ENCODE measurements around the gene IQCH.

IQCH gene

GRCh38 chr15:67396114-67396513, 141.5 kb downstream of the IQCH start:
- H3K27ac ChIP-seq: no peak overlapping the region
- no peak for TF ChIP-seq CTCF (IDR thresholded peaks at IDR 0.05; ENCODE audit: low read depth, low read length)
- H3K9me3 ChIP-seq (ENCODE audit: severe bottlenecking): no peaks in the 10 kb centered on the region
- no peak for DNase-seq
- H3K36me3 ChIP-seq: no peaks in the 10 kb centered on the region
- no peak overlapping the region for H3K4me3 ChIP-seq (ENCODE audit: low read depth, low read length)
- H3K27me3 ChIP-seq (ENCODE audit: insufficient read depth, low read depth, severe bottlenecking): no peaks in the 10 kb centered on the region

- no peak for TF ChIP-seq CTCF (IDR thresholded peaks at IDR 0.05; ENCODE audit: low read depth, low read length)
Observed at GRCh38 chr15:67397139-67397538, 142.6 kb downstream of the IQCH start.

GRCh38 chr15:67399925-67400324, 145.3 kb downstream of the IQCH start:
- H3K9me3 ChIP-seq (ENCODE audit: severe bottlenecking): no peaks in the 10 kb centered on the region
- no peak overlapping the region for H3K27ac ChIP-seq
- no peaks in the 10 kb centered on the region for H3K36me3 ChIP-seq
- TF ChIP-seq CTCF (IDR thresholded peaks at IDR 0.05; ENCODE audit: low read depth, low read length): no peak
- DNase-seq: no peak
- H3K27me3 ChIP-seq (ENCODE audit: insufficient read depth, low read depth, severe bottlenecking): no peaks in the 10 kb centered on the region
- H3K4me3 ChIP-seq (ENCODE audit: low read depth, low read length): no peak overlapping the region

More at GRCh38 chr15:67397139-67397538, 142.6 kb downstream of the IQCH start:
- no peak overlapping the region for H3K4me3 ChIP-seq (ENCODE audit: low read depth, low read length)
- no peaks in the 10 kb centered on the region for H3K27me3 ChIP-seq (ENCODE audit: insufficient read depth, low read depth, severe bottlenecking)
- H3K27ac ChIP-seq: no peak overlapping the region
- no peaks in the 10 kb centered on the region for H3K9me3 ChIP-seq (ENCODE audit: severe bottlenecking)
- no peak for DNase-seq
- no peaks in the 10 kb centered on the region for H3K36me3 ChIP-seq

GRCh38 chr15:67400890-67401289, 146.3 kb downstream of the IQCH start:
- H3K9me3 ChIP-seq (ENCODE audit: severe bottlenecking): no peaks in the 10 kb centered on the region
- no peaks in the 10 kb centered on the region for H3K27me3 ChIP-seq (ENCODE audit: insufficient read depth, low read depth, severe bottlenecking)

GRCh38 chr15:67401336-67401735, 146.8 kb downstream of the IQCH start:
- H3K4me3 ChIP-seq (ENCODE audit: low read depth, low read length): no peak overlapping the region
- DNase-seq: no peak
- no peaks in the 10 kb centered on the region for H3K36me3 ChIP-seq
- no peaks in the 10 kb centered on the region for H3K9me3 ChIP-seq (ENCODE audit: severe bottlenecking)
- no peaks in the 10 kb centered on the region for H3K27me3 ChIP-seq (ENCODE audit: insufficient read depth, low read depth, severe bottlenecking)
- TF ChIP-seq CTCF (IDR thresholded peaks at IDR 0.05; ENCODE audit: low read depth, low read length): no peak
- H3K27ac ChIP-seq: no peak overlapping the region

More at GRCh38 chr15:67400890-67401289, 146.3 kb downstream of the IQCH start:
- Histone ChIP-seq H3K36me3 (no peaks in the 10 kb centered on the region), H3K4me3 (ENCODE audit: low read depth, low read length) (no peak overlapping the region), H3K27ac (no peak overlapping the region)
- no peak for DNase-seq
- no peak for TF ChIP-seq CTCF (IDR thresholded peaks at IDR 0.05; ENCODE audit: low read depth, low read length)

- no peaks in the 10 kb centered on the region for H3K36me3 ChIP-seq
- no peak for TF ChIP-seq CTCF (IDR thresholded peaks at IDR 0.05; ENCODE audit: low read depth, low read length)
- H3K9me3 ChIP-seq (ENCODE audit: severe bottlenecking): no peaks in the 10 kb centered on the region
- H3K4me3 ChIP-seq (ENCODE audit: low read depth, low read length): no peak overlapping the region
- DNase-seq: no peak
- H3K27me3 ChIP-seq (ENCODE audit: insufficient read depth, low read depth, severe bottlenecking): no peaks in the 10 kb centered on the region
- H3K27ac ChIP-seq: no peak overlapping the region
Observed at GRCh38 chr15:67403428-67404154, 149.0 kb downstream of the IQCH start.
